GM23248 (cell line): Measurements from ENCODE around the gene COX6A1. TPM values are rescaled to one million over a fixed set of nuclear protein-coding genes. Genes with fewer than 3 reads are reported as not detected.

Source experiments
- DNase-seq: peaks from one replicate; pipeline ENCODE4 v3.0.0-alpha.2; 2015
- H2AFZ ChIP-seq: fragments of 200-600 bp; sonication (generic); 2 replicates; pipeline ENCODE4 v1.6.1; 2016; ENCODE audit warnings: antibody characterized with exemption
- H3F3A ChIP-seq: fragments of 200-600 bp; sonication (generic); 2 replicates; pipeline ENCODE4 v1.6.1; 2016; ENCODE audit warnings: mild to moderate bottlenecking, antibody characterized with exemption, mixed run types; ENCODE audit not compliant: insufficient read depth
- H3K27ac ChIP-seq: fragments of 200-600 bp; sonication (generic); 2 replicates; pipeline ENCODE4 v1.5.1; 2016; ENCODE audit warnings: mild to moderate bottlenecking
- H3K27me3 ChIP-seq: fragments of 200-600 bp; sonication (generic); replicated peaks from 2 replicates; pipeline ENCODE4 v1.6.1; 2016; ENCODE audit warnings: mild to moderate bottlenecking; ENCODE audit not compliant: insufficient read depth
- H3K36me3 ChIP-seq: fragments of 200-600 bp; sonication (generic); 2 replicates; pipeline ENCODE4 v1.6.1; 2016; ENCODE audit warnings: low read depth, mild to moderate bottlenecking
- H3K4me1 ChIP-seq: fragments of 200-600 bp; sonication (generic); 2 replicates; pipeline ENCODE4 v1.6.1; 2016; ENCODE audit warnings: mild to moderate bottlenecking; ENCODE audit not compliant: insufficient read depth
- H3K4me2 ChIP-seq: fragments of 200-600 bp; sonication (generic); one replicate; pipeline ENCODE4 v1.6.1; 2016; ENCODE audit warnings: mild to moderate bottlenecking; ENCODE audit not compliant: unreplicated experiment
- H3K4me3 ChIP-seq: fragments of 200-600 bp; sonication (generic); 2 replicates; pipeline ENCODE4 v1.5.1; 2016; ENCODE audit warnings: mild to moderate bottlenecking
- H3K79me2 ChIP-seq: fragments of 200-600 bp; sonication (generic); 2 replicates; pipeline ENCODE4 v1.6.1; 2016; ENCODE audit warnings: mild to moderate bottlenecking; ENCODE audit not compliant: insufficient read depth
- H3K9ac ChIP-seq: fragments of 200-600 bp; sonication (generic); 2 replicates; pipeline ENCODE4 v1.6.1; 2016; ENCODE audit warnings: mild to moderate bottlenecking
- H3K9me2 ChIP-seq: fragments of 200-600 bp; sonication (generic); 2 replicates; pipeline ENCODE4 v1.6.1; 2016; ENCODE audit warnings: mixed run types, mild to moderate bottlenecking, moderate library complexity; ENCODE audit not compliant: insufficient read depth
- H3K9me3 ChIP-seq: fragments of 200-600 bp; sonication (generic); one replicate; pipeline ENCODE4 v1.6.1; 2017; ENCODE audit warnings: low read depth
- H4K20me1 ChIP-seq: fragments of 200-600 bp; sonication (generic); 2 replicates; pipeline ENCODE4 v1.6.0; 2016; ENCODE audit not compliant: insufficient read depth
- EZH2 ChIP-seq: fragments of 200-600 bp; sonication (generic); IDR thresholded peaks from 2 replicates; pipeline ENCODE4 v1.6.1; 2018; ENCODE audit warnings: antibody characterized with exemption, mild to moderate bottlenecking; ENCODE audit not compliant: insufficient read depth, poor library complexity, severe bottlenecking
- EZH2phosphoT487 ChIP-seq: fragments of 200-600 bp; sonication (generic); IDR thresholded peaks from 2 replicates; pipeline ENCODE4 v1.6.1; 2018; ENCODE audit warnings: antibody characterized with exemption, moderate library complexity, mild to moderate bottlenecking, low read depth; ENCODE audit not compliant: insufficient read depth
- WGBS, 2 experiments: methylation state at CpG; one replicate each; pipeline ENCODE4 v1.1.6; 2015 to 2017; ENCODE audit warnings: low lambda C conversion rate in 2 of 2, low coverage in 1 of 2; ENCODE audit errors: missing lambda C conversion rate in 2 of 2; 5-methylcytosine and 5-hydroxymethylcytosine counted together
- in situ Hi-C: fragments of 300-500 bp; cut with MboI; formaldehyde crosslinking; loops from 2 replicates; pipeline ENCODE4 v1.15.0; 2020
- polyA plus RNA-seq: library from polyadenylated mRNA; unstranded; fragments of >200 nt; fragmentation: Nextera tagmentation; extraction: Ambion mirVana; gene quantifications from 2 replicates; pipeline ENCODE4 v1.2.1, GENCODE V29; 2016
- total RNA-seq: library from RNA; depleted of rRNA; stranded (reverse); fragments of >200 nt; shearing (Covaris generic); gene quantifications from 2 replicates; pipeline ENCODE4 v1.2.3, GENCODE V29; 2014

COX6A1 gene
- total and polyA plus RNA-seq, 2 experiments from 2014 or later, result 358 to 806 TPM

DNA sequence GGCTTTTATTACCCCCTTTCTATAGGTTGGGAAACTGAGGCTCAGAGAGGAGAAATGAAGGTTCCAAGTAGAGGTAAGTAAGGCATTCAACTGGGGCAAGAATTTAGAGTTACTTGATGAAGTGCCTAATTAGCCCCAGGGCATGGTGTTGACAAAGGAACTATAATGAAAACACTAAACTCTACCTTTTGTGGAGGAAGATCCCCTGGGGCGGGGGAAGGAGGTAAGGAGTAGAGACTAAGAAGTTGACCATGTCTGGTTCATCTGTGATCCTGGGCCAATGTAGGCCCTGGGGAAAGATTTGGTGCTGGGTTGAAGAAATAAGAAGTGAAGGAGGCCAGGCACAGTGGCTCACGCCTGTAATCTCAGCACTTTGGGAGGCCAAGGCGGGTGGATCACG lies 16.2 kb upstream of the COX6A1 start:
- WGBS, 2 experiments, result 57 to 61% methylated on average over 4 of the region's 4 CpGs
- H3K9me2 ChIP-seq, result no peaks in the 10 kb centered on the region
- H3K4me2 ChIP-seq, result no peak overlapping the region
- no peak overlapping the region for H3K27ac ChIP-seq
- TF ChIP-seq EZH2phosphoT487 (no peak), EZH2 (no peak)
- H3F3A ChIP-seq, result no peaks in the 10 kb centered on the region
- H3K9ac ChIP-seq, result no peak overlapping the region
- no peaks in the 10 kb centered on the region for H3K4me1 ChIP-seq
- H4K20me1 ChIP-seq, result no peaks in the 10 kb centered on the region
- in situ Hi-C loops, result no loop called here
- peaks cover 8% of the 10 kb centered on the region; the same call in 1 of the 2 replicates for H3K27me3 ChIP-seq
- H3K79me2 ChIP-seq, result no peaks in the 10 kb centered on the region
- no peaks in the 10 kb centered on the region for H3K9me3 ChIP-seq
- H2AFZ ChIP-seq, result no peak overlapping the region
- H3K36me3 ChIP-seq, result no peaks in the 10 kb centered on the region
- no peak overlapping the region for H3K4me3 ChIP-seq
- no peak for DNase-seq

DNA sequence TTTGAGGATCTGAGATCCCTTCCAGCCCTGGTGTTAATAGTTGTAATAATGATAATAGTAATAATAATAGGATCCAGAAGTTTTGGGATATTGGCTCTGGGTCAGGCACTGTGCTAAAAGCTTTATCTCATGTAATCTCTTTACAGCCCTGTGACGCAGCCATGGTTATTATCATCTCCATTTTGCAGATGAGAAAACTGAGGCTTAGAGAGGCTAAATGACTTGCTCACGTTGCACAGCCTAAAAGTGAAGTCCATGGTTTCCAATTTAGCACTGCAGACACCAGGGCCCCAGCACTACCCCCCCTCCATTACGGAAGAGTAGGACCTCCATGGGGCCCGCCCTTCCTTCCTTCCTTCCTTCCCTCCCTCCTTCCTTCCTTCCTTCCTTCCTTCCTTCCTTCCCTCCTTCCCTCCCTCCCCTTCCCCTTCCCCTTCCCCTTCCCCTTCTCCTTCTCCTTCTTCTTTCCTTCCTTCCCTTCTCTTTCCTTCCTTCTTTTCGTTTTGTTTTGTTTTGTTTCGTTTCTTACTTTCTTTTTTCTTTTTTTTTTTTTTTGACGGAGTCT lies 14.9 kb upstream of the COX6A1 start:
- no peaks in the 10 kb centered on the region for H3K9me3 ChIP-seq
- H3K4me1 ChIP-seq, result no peaks in the 10 kb centered on the region
- no peaks in the 10 kb centered on the region for H3F3A ChIP-seq
- DNase-seq, result no peak
- H3K36me3 ChIP-seq, result no peaks in the 10 kb centered on the region
- WGBS, 2 experiments, result 49 to 76% methylated on average over 2 to 7 of the region's 7 CpGs
- peaks cover 8% of the 10 kb centered on the region; the same call in 1 of the 2 replicates for H3K27me3 ChIP-seq
- no peaks in the 10 kb centered on the region for H4K20me1 ChIP-seq
- no peak overlapping the region for H3K4me2 ChIP-seq
- no peaks in the 10 kb centered on the region for H3K9me2 ChIP-seq
- H3K79me2 ChIP-seq, result no peaks in the 10 kb centered on the region
- H3K9ac ChIP-seq, result no peak overlapping the region
- no peak overlapping the region for H2AFZ ChIP-seq
- TF ChIP-seq EZH2 (no peak), EZH2phosphoT487 (no peak)
- H3K4me3 ChIP-seq, result no peak overlapping the region
- H3K27ac ChIP-seq, result no peak overlapping the region
- in situ Hi-C loops, result no loop called here

DNA sequence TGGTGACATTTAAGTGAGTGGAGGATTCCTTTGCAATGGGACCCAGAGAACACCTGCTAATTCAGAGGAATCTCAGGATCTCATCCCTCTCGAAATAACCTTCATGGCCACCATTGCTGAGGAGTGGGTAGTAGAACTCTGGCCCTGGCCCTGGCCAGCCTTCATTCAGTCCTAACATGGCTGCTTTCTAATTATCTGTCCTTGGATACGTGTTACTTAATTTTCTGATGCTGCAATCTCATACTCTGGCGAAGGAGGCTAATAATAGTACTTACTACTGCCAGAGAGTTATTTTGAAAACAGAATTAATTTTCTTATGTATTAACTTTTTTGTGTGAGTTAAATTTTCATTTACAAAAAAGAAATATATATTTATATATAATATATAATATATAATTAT lies 12.1 kb upstream of the COX6A1 start:
- Histone ChIP-seq H3K9me3 (no peaks in the 10 kb centered on the region), H3K36me3 (no peaks in the 10 kb centered on the region), H3K27ac (no peak overlapping the region), H3K9ac (no peak overlapping the region), H3K4me3 (no peak overlapping the region), H2AFZ (no peak overlapping the region), H3K4me1 (no peaks in the 10 kb centered on the region), H3K27me3 (peaks cover 4% of the 10 kb centered on the region; the same call in 1 of the 2 replicates), H4K20me1 (no peaks in the 10 kb centered on the region), H3K79me2 (no peaks in the 10 kb centered on the region), H3K4me2 (no peak overlapping the region), H3K9me2 (no peaks in the 10 kb centered on the region), H3F3A (no peaks in the 10 kb centered on the region)
- in situ Hi-C loops, result no loop called here
- no peak for DNase-seq
- TF ChIP-seq EZH2phosphoT487 (no peak), EZH2 (no peak)
- WGBS, 2 experiments, result 33 to 46% methylated on average over 3 of the region's 3 CpGs

DNA sequence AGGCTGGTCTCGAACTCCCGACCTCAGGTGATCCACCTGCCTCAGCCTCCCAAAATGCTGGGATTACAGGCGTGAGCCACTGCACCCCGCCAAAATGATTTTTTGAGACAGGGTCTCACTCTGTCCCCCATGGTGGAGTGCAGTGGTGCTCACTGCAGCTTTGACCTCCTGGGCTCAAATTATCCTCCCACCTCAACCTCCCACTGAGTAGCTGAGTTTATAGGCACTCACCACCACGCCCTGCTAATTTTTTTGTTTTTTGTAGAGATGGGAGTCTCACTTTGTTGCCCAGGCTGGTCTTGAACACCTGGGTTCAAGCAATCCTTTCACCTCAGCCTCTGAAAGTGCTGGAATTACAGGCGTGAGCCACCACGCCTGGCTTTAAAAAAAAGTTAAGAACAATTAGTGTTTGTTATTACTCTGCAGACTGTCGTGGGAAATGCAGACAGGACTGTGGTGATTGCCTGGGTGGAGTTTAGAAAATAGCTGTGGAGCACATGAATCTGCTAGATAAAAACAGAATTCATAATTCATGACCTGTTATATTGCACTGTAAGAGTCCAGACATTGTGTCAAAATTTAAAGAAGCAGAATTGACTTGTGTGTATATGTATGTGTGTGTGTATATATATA lies 9.2 kb upstream of the COX6A1 start:
- H3K9me2 ChIP-seq, result no peaks in the 10 kb centered on the region
- H3K79me2 ChIP-seq, result no peaks in the 10 kb centered on the region
- H4K20me1 ChIP-seq, result no peaks in the 10 kb centered on the region
- H2AFZ ChIP-seq, result no peak overlapping the region
- in situ Hi-C loops, result no loop called here
- H3K4me2 ChIP-seq, result no peak overlapping the region
- no peaks in the 10 kb centered on the region for H3F3A ChIP-seq
- H3K9ac ChIP-seq, result no peak overlapping the region
- no peak overlapping the region for H3K27ac ChIP-seq
- no peaks in the 10 kb centered on the region for H3K27me3 ChIP-seq
- no peaks in the 10 kb centered on the region for H3K4me1 ChIP-seq
- H3K9me3 ChIP-seq, result no peaks in the 10 kb centered on the region
- no peaks in the 10 kb centered on the region for H3K36me3 ChIP-seq
- 37 to 59% methylated on average over 5 to 8 of the region's 8 CpGs for WGBS, 2 experiments
- H3K4me3 ChIP-seq, result no peak overlapping the region
- DNase-seq, result no peak
- TF ChIP-seq EZH2, result no peak
- TF ChIP-seq EZH2phosphoT487, result no peak
